Fibroblast of the aortic adventitia (primary cell): ENCODE results near the gene LPIN3. TPM values are rescaled to one million over a fixed set of nuclear protein-coding genes. Genes with fewer than 3 reads are reported as not detected.

Source experiments
- DNase-seq: peaks from one replicate; pipeline ENCODE4 v3.0.0-alpha.2; 2010; ENCODE audit warnings: low read depth
- H3K4me3 ChIP-seq: 2 replicates; pipeline ENCODE4 v1.5.1; 2011; ENCODE audit warnings: low read depth, mild to moderate bottlenecking, control low read depth, low read length, moderate library complexity
- CTCF ChIP-seq: IDR thresholded peaks from 2 replicates; pipeline ENCODE4 v1.5.1; 2011; ENCODE audit warnings: mild to moderate bottlenecking, low read length, control low read depth, inconsistent platforms; ENCODE audit not compliant: insufficient read depth
- total RNA-seq: library from RNA; depleted of rRNA; stranded (reverse); fragments of >200 nt; gene quantifications from 2 replicates; pipeline ENCODE4 v1.2.3, GENCODE V29; 2012; ENCODE audit warnings: low replicate concordance

The LPIN3 gene
- total RNA-seq, 1 donor: 3.4 TPM

- no peak overlapping the region for H3K4me3 ChIP-seq
- no peak for TF ChIP-seq CTCF
- DNase-seq: no peak
Measured at GRCh38 chr20:41320976-41321375, 19.6 kb upstream of the LPIN3 start.

DNA sequence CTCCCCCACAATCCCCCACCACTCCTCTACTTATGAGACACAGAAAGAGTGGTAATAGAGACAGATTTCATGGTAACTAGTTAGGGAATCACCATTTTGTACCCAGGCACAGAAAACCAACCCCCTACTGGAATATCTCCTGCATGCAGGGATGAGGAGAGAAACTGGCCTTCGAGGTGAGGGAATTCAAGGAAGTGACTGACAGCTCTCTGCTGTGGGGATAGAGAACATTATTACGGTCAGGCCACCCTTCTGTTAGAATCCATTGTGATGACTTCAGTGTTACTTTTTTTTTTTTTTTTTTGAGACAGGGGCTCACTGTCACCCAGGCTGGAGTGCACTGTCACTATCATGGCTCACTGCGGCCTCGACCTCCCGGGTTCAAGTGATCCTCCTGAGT is 13.4 kb upstream of the LPIN3 start:
- TF ChIP-seq CTCF: no peak
- H3K4me3 ChIP-seq: no peak overlapping the region

GRCh38 chr20:41329435-41330342 is 10.9 kb upstream of the LPIN3 start:
- H3K4me3 ChIP-seq: no peak overlapping the region
- TF ChIP-seq CTCF: no peak
- DNase-seq: peak; percentile 92

More for the DNA sequence above, 13.4 kb upstream of the LPIN3 start:
- DNase-seq: no peak

- DNase-seq: no peak
- no peak overlapping the region for H3K4me3 ChIP-seq
- no peak for TF ChIP-seq CTCF
Measured at GRCh38 chr20:41330343-41330720, 10.3 kb upstream of the LPIN3 start.

GRCh38 chr20:41330941-41331340 is 9.7 kb upstream of the LPIN3 start:
- DNase-seq: no peak
- no peak for TF ChIP-seq CTCF
- no peak overlapping the region for H3K4me3 ChIP-seq

GRCh38 chr20:41331731-41332130 is 8.9 kb upstream of the LPIN3 start:
- no peak overlapping the region for H3K4me3 ChIP-seq
- TF ChIP-seq CTCF: no peak
- no peak for DNase-seq
